Transverse colon (tissue), 4 donors: ENCODE results near the gene MYOM1. TPM values are rescaled to one million over a fixed set of nuclear protein-coding genes. Genes with fewer than 3 reads are reported as not detected.

Source experiments
- DNase-seq: peaks from one replicate; pipeline ENCODE4 v3.0.0-alpha.2; 2019
- H3K27ac ChIP-seq, 4 donors: fragments of 200-600 bp; sonication (generic); 2 replicates each; pipeline ENCODE4 v1.5.1; 2016 to 2018; ENCODE audit warnings: inconsistent platforms in 4 of 4
- H3K27me3 ChIP-seq: fragments of 200-600 bp; sonication (generic); 2 replicates; pipeline ENCODE4 v1.5.1; 2017; ENCODE audit warnings: inconsistent platforms
- H3K36me3 ChIP-seq, 4 donors: fragments of 200-600 bp; sonication (generic); 2 replicates each; pipeline ENCODE4 v1.5.1; 2017 to 2019; ENCODE audit warnings: inconsistent platforms in 4 of 4
- H3K4me1 ChIP-seq, 4 donors: fragments of 200-600 bp; sonication (generic); 2 replicates each; pipeline ENCODE4 v1.5.1; 2017 to 2020; ENCODE audit warnings: inconsistent platforms in 4 of 4
- H3K4me3 ChIP-seq, 4 donors: fragments of 200-600 bp; sonication (generic); 1 replicate in 1 of 4; 2 replicates in 3 of 4; pipeline versions ENCODE4 v1.5.1 to v1.6.1; 2017 to 2019; ENCODE audit warnings: inconsistent platforms in 4 of 4
- H3K9me3 ChIP-seq, 2 donors: fragments of 200-600 bp; sonication (generic); 2 replicates each; pipeline ENCODE4 v1.5.1; 2017 to 2019; ENCODE audit warnings: inconsistent platforms in 2 of 2
- EP300 ChIP-seq: sonication (generic); formaldehyde crosslinking; IDR thresholded peaks from one replicate; pipeline ENCODE4 v1.6.1; 2017; ENCODE audit warnings: antibody characterized with exemption, low read depth
- POLR2A ChIP-seq: fragments of 450-650 bp; IDR thresholded peaks from one replicate; pipeline ENCODE4 v1.6.1; 2016; ENCODE audit warnings: antibody characterized with exemption, mild to moderate bottlenecking, moderate library complexity
- POLR2AphosphoS5 ChIP-seq, 3 donors: sonication (generic); formaldehyde crosslinking; IDR thresholded peaks; one replicate each; pipeline ENCODE4 v1.6.1; 2016; ENCODE audit warnings: antibody characterized with exemption in 3 of 3
- WGBS, 2 donors: methylation state at CpG; one replicate each; pipeline ENCODE4 v1.1.5; 2018; ENCODE audit warnings: low coverage in 1 of 2; 5-methylcytosine and 5-hydroxymethylcytosine counted together
- in situ Hi-C, 4 donors: fragments of 200-750 bp; cut with MboI; loops; one replicate each; pipeline versions ENCODE4 v1.15.0 to v1.15.1; 2017; ENCODE audit warnings: low sequenced_read_pairs in 3 of 4, low pct_ligation_motif_present in 1 of 4, low pct_unique_long_range_greater_than_20kb in 1 of 4
- intact Hi-C: fragments of 100-400 bp; cut with DNase I; formaldehyde crosslinking; loops from one replicate; pipeline ENCODE4 v1.15.1; 2023; ENCODE audit warnings: low total_unique reads
- total RNA-seq, 4 donors: library from RNA; depleted of rRNA; stranded (reverse); fragments of >200 nt; gene quantifications; one replicate each; pipeline ENCODE4 v1.1.0, GENCODE V29; 2016
- TF ChIP-seq, protein P1 (sequence below), 5 experiments: fragments of 200-600 bp in 3 of 5; fragments of 450-650 bp in 2 of 5; sonication (generic) in 3 of 5; IDR thresholded peaks; 1 replicate in 2 of 5; 2 replicates in 3 of 5; pipeline ENCODE4 v1.5.1; 2016 to 2017; ENCODE audit warnings: antibody characterized with exemption in 5 of 5, inconsistent platforms in 3 of 5, mild to moderate bottlenecking in 2 of 5, moderate library complexity in 1 of 5

The MYOM1 gene
- total RNA-seq, 4 donors from 2014 or later: 6.0 to 30.4 (median 7.7) TPM

DNA sequence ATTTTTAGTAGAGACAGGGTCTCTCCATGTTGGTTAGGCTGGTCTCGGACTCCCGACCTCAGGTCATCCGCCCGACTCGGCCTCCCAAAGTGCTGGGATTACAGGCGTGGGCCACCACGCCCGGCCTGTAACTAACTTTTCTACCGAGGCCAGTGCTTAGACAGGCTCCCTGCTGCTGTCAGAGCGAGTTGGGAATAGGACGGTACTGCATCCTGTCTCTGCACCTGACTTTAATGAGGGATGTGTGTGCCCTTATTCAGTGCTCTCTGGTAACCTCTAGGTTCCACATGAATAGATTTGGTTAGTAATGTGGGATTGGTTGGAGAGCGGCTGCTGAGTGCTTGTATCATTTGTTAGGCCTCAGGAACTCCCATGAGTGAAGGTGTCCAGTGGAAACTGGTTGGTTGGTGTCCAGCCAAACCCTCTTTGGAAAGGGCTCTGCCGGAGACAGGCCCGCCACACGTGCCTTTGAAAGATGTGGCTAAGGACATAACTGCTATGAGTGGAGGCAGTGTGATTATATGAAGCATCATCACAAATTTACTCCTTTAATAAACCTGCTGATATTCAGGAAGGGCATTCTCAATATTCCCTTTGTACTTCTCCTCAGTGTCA lies 36.6 kb downstream of the MYOM1 start:
- WGBS, 2 donors: 97% methylated on average over 8 of the region's 15 CpGs; no CpG with 5 or more reads in 1 of the 2 donors
- TF ChIP-seq, protein P1, sequence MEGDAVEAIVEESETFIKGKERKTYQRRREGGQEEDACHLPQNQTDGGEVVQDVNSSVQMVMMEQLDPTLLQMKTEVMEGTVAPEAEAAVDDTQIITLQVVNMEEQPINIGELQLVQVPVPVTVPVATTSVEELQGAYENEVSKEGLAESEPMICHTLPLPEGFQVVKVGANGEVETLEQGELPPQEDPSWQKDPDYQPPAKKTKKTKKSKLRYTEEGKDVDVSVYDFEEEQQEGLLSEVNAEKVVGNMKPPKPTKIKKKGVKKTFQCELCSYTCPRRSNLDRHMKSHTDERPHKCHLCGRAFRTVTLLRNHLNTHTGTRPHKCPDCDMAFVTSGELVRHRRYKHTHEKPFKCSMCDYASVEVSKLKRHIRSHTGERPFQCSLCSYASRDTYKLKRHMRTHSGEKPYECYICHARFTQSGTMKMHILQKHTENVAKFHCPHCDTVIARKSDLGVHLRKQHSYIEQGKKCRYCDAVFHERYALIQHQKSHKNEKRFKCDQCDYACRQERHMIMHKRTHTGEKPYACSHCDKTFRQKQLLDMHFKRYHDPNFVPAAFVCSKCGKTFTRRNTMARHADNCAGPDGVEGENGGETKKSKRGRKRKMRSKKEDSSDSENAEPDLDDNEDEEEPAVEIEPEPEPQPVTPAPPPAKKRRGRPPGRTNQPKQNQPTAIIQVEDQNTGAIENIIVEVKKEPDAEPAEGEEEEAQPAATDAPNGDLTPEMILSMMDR (IDR thresholded peaks at IDR 0.05): no peak
- TF ChIP-seq POLR2A (no peak), EP300 (no peak), POLR2AphosphoS5 (IDR thresholded peaks at IDR 0.05) (no peak)
- no peak for DNase-seq
- in situ Hi-C loops (no loop called here), intact Hi-C loops (no loop called here)
- H3K36me3 ChIP-seq: no peaks in the 10 kb centered on the region
- no peak overlapping the region for H3K4me3 ChIP-seq
- no peaks in the 10 kb centered on the region for H3K27me3 ChIP-seq
- H3K9me3 ChIP-seq: no peaks in the 10 kb centered on the region
- H3K27ac ChIP-seq: no peak overlapping the region
- H3K4me1 ChIP-seq: no peaks in the 10 kb centered on the region

DNA sequence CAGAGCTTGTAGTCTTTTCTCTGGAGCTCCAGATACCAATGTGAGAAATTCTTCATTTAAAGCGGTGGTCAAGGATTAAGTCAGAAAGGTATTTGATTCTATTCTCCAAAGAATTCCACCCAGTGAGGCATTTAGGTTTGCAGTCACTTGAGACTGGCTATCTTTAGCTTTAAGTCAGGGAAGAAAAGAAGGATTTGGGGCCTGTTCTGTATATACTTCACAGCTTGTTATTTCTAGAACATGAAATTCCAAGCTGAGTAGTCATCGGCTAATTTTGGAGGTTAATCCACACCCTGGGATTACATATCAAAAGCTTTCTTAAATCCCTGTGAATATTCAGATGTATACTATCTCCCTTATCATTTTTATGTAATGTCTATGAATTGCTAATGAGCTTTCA lies 39.4 kb downstream of the MYOM1 start:
- peak overlapping the region in 1 of 4 donors; percentile 1 for H3K27ac ChIP-seq
- TF ChIP-seq POLR2AphosphoS5 (IDR thresholded peaks at IDR 0.05) (no peak), EP300 (no peak), POLR2A (no peak)
- TF ChIP-seq, protein P1 (IDR thresholded peaks at IDR 0.05): no peak
- H3K4me1 ChIP-seq: no peaks in the 10 kb centered on the region
- no peak overlapping the region for H3K4me3 ChIP-seq
- WGBS, 2 donors: 69 to 86% methylated on average over 2 of the region's 2 CpGs
- in situ Hi-C loops (no loop called here), intact Hi-C loops (no loop called here)
- H3K27me3 ChIP-seq: no peaks in the 10 kb centered on the region
- no peaks in the 10 kb centered on the region for H3K9me3 ChIP-seq
- no peak for DNase-seq
- no peaks in the 10 kb centered on the region for H3K36me3 ChIP-seq

DNA sequence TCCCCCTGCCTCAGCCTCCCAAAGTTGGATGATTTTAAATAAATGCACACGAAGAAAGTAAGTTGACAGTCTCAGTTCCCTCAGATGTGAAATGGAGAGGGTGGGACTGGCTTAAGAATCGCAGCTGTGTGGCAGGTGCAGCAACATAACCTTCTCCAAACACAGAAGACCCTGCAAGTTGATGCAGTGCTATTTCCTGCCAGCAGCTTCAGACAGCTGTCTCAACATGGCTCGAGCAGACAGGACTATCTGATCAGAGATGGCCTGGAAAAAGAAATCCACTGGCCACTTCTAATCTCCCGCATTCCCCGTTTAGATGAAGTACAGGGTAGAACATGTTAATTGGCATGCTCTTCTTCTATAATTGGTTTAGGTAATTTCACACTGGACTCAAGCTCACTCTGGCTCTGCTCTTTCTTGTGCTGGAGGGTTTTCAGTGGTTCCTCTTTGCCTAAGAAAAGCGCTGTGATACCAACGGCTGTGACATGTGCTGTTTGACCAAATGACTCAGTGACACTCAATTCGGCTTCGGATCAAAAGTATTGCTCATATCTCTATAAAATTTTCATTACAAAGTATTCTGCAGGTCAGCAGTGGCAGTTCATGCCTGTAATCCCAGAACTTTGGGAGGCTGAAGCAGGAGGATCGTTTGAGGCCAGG lies 40.2 kb downstream of the MYOM1 start:
- in situ Hi-C loops: no loop called here
- 64 to 66% methylated on average over 2 to 10 of the region's 10 CpGs for WGBS, 2 donors
- Histone ChIP-seq H3K27ac (peak overlapping the region in 3 of 4 donors; percentile 1 to 15 (median 4)), H3K27me3 (no peaks in the 10 kb centered on the region), H3K36me3 (no peaks in the 10 kb centered on the region), H3K9me3 (no peaks in the 10 kb centered on the region), H3K4me1 (no peaks in the 10 kb centered on the region), H3K4me3 (no peak overlapping the region)
- DNase-seq: no peak
- TF ChIP-seq EP300 (no peak), POLR2A (no peak), POLR2AphosphoS5 (IDR thresholded peaks at IDR 0.05) (no peak)
- TF ChIP-seq, protein P1 (IDR thresholded peaks at IDR 0.05): no peak
- intact Hi-C loops: no loop called here

DNA sequence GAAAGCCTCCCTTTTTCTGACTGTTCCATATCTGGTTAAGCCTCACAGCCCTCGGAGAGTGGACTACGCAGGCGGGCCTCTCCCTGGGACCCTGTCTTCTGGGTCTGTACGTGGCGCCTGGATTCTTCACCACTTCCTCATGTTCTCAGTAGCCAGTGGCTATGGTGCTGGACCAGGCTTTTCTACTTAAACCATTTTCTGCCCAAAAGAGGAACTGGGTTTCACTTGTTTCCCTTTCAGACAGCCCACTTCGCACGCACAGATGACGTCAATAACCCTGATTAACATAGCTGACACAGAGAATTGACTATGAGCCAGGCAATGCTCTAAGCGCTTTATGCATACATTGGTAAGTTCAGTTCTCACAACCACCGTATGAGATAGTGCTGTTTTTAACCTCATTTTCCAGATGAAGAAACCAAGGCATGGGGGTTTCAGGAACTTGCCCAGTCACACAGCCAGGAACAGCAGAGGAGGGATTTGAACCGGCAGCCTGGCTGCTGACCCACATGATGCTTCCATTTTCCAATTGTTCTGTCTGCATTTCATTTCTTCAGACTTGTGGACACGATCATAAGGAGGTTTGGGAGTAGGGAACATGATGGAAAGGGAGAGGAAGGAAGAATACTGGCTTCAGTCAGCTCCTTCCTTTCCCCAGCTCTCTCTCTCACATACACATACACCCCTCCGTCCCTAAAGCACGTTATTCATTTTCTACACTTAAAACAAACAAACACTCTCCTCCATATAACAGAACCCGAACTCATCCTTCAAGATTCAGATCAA lies 41.7 kb downstream of the MYOM1 start:
- no peak for TF ChIP-seq EP300
- TF ChIP-seq POLR2A: peak; percentile 29
- peak in 2 of 3 donors; percentile 16 to 19 for TF ChIP-seq POLR2AphosphoS5 (IDR thresholded peaks at IDR 0.05)
- TF ChIP-seq, protein P1 (IDR thresholded peaks at IDR 0.05): no peak
- in situ Hi-C loops: no loop called here
- 75 to 78% methylated on average over 7 to 15 of the region's 15 CpGs for WGBS, 2 donors
- Histone ChIP-seq H3K9me3 (no peaks in the 10 kb centered on the region), H3K36me3 (no peaks in the 10 kb centered on the region), H3K4me1 (no peaks in the 10 kb centered on the region), H3K4me3 (no peak overlapping the region), H3K27me3 (no peaks in the 10 kb centered on the region), H3K27ac (peak overlapping the region; percentile 25 to 59 (median 38))
- peak; percentile 63 for DNase-seq
- intact Hi-C loops: no loop called here
